ENCODE measurements around the gene LIPC. TPM values are rescaled to one million over a fixed set of nuclear protein-coding genes. Genes with fewer than 3 reads are reported as not detected.

LIPC gene
- total RNA-seq, 1 experiment from 2014 or later: not detected

DNA sequence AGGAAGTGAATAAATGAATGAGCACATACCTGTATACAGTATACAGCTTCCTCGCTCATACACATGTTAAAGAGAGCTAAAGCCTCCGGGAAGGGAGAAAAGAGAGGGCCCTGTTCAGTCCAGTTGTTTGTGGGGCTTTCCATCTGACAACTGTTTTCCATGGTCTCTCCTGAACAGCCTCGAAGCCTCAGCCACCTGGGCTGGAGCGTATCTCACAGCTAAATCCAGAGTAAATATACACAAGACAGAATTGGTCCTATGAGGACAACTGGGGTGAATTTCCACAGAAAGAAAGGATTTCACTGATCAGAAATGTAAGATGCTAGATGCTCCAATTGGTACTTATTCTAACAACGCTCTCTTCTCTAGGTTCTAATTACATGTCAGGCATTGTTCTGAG is 103.5 kb downstream of the LIPC start:
- no peak for DNase-seq
- H3K27me3 ChIP-seq (ENCODE audit: control insufficient read depth, insufficient read depth, low read length): no peaks in the 10 kb centered on the region
- no peak overlapping the region for H3K4me3 ChIP-seq (ENCODE audit: insufficient read depth, low read depth, low read length)
- no peaks in the 10 kb centered on the region for H3K36me3 ChIP-seq (replicated peaks; ENCODE audit: control insufficient read depth, insufficient read depth, low read length)

DNA sequence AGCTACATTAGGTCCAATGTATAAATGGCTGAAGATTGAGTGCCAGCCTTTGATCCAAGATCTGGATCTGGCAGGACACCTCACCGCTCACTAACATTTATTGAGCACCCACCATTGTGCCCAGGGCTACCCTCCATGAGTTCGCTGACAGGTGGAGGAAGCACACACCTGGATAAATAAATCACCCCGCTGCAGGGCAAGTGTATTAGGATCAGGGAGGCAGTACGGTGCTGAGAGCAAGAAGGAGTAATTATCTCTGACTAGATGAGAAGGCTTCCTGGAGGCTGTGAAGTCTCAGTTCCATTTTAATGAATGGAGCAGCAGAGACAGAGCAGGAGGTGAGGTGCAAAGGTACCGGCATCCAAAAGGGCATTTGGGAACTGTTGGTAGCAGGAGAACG is 104.1 kb downstream of the LIPC start:
- H3K27me3 ChIP-seq (ENCODE audit: control insufficient read depth, insufficient read depth, low read length): no peaks in the 10 kb centered on the region
- no peaks in the 10 kb centered on the region for H3K36me3 ChIP-seq (replicated peaks; ENCODE audit: control insufficient read depth, insufficient read depth, low read length)
- no peak for DNase-seq
- no peak overlapping the region for H3K4me3 ChIP-seq (ENCODE audit: insufficient read depth, low read depth, low read length)

DNA sequence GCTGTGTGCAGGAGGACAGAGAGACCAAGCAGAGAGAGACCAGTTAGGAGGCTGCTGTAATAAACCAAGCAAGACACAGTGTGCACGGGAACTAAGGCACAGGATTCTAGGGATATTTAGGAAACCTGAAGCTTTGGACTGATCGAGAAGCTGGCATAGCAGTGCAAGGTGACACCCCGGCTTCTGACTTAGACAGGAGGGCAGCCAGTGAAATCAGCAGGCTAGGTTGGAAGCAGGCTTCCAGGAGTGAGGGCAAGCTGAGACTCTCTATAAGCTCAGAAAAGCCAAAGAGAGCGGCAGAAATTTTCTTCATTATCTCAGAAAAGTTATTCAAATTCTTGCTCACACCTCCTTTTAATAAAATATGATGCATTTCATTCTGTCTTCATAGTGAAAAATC is 104.6 kb downstream of the LIPC start:
- DNase-seq: no peak
- no peaks in the 10 kb centered on the region for H3K36me3 ChIP-seq (replicated peaks; ENCODE audit: control insufficient read depth, insufficient read depth, low read length)
- no peak overlapping the region for H3K4me3 ChIP-seq (ENCODE audit: insufficient read depth, low read depth, low read length)

DNA sequence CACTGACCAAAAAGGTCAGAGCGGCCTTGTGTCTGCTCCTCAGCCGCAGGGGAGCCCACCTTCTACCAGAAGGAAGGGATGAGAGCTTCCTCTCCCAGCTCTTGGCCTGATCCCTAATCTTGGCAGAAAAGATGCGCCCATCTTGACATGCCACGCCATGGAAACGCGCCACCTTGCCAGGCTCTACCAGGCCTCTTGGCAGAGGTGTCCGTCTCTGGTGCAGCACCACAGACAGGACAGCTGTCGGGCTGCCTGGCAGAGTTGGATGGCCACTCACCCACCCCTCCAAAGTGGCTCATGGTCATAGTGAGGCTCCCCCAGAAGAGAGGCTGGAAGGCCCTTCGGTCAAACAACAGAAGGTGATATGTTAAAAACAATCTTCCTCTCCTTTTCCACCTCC is 105.2 kb downstream of the LIPC start:
- H3K36me3 ChIP-seq (replicated peaks; ENCODE audit: control insufficient read depth, insufficient read depth, low read length): no peaks in the 10 kb centered on the region
- no peaks in the 10 kb centered on the region for H3K27me3 ChIP-seq (ENCODE audit: control insufficient read depth, insufficient read depth, low read length)
- DNase-seq: no peak
- no peak overlapping the region for H3K4me3 ChIP-seq (ENCODE audit: insufficient read depth, low read depth, low read length)

More for the DNA sequence above, 104.6 kb downstream of the LIPC start:
- no peaks in the 10 kb centered on the region for H3K27me3 ChIP-seq (ENCODE audit: control insufficient read depth, insufficient read depth, low read length)

DNA sequence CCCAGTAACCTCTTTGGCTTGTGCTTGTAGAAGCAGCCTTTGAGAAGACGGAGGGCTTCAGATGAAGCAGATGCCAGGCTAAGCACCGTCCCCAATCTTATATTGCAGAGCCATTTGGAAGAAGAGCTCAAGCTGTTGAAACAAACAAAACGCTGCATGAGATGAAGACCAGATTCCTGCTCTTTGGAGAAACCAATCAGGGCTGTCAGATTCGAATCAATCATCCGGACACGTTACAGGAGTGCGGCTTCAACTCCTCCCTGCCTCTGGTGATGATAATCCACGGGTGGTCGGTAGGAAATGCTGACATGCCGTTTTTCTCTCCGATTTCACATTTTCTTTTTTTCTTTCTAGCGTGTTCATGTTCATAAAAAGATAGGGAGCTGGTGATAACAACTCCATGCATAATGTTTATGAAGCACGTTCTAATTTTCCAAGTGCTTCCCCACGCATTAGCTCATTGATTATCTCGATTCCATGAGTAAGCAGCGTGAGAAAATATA is 106.5 kb downstream of the LIPC start:
- Histone ChIP-seq H3K36me3 (replicated peaks; ENCODE audit: control insufficient read depth, insufficient read depth, low read length) (no peaks in the 10 kb centered on the region), H3K27me3 (ENCODE audit: control insufficient read depth, insufficient read depth, low read length) (no peaks in the 10 kb centered on the region), H3K4me3 (ENCODE audit: insufficient read depth, low read depth, low read length) (no peak overlapping the region)
- DNase-seq: no peak

DNA sequence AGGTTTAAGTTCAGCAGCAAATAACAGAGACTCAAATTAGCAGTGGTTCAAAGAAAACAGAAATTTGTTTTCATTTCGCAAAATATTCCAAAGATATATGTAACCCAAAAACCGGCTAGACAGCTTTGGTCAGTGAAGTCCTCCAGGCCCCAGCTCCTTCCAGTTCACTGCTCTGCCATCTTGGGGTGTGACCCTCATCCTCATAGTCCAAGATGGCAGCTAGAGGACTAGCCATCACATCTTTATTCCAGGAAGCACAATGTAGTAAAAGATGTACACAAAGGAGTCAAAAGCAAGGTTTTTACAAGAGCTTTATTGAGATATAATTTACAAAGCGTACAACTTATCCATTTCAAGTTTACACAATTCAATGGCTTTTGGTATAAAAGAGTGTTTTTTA is 107.1 kb downstream of the LIPC start:
- Histone ChIP-seq H3K4me3 (ENCODE audit: insufficient read depth, low read depth, low read length) (no peak overlapping the region), H3K27me3 (ENCODE audit: control insufficient read depth, insufficient read depth, low read length) (no peaks in the 10 kb centered on the region), H3K36me3 (replicated peaks; ENCODE audit: control insufficient read depth, insufficient read depth, low read length) (no peaks in the 10 kb centered on the region)
- no peak for DNase-seq

DNA sequence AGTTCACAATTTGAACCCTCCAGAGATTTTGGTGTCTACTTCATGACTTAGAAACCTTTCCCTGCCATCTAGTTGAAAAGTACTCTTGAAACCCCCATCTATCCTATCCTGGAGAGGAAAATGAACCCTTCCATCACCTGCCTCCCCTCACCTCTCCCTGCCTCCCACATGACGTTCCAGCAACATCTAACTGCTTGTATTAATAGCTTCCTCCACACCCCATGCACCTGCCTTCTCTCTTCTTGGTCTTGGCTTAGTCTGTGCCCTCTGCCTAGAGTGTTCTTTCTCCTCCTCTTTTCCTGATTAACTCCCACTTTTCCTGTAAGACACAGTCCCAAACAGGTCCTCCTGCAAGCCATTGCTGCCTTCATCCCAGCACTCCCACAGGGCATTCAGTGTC is 107.8 kb downstream of the LIPC start:
- Histone ChIP-seq H3K27me3 (ENCODE audit: control insufficient read depth, insufficient read depth, low read length) (no peaks in the 10 kb centered on the region), H3K36me3 (replicated peaks; ENCODE audit: control insufficient read depth, insufficient read depth, low read length) (no peaks in the 10 kb centered on the region), H3K4me3 (ENCODE audit: insufficient read depth, low read depth, low read length) (no peak overlapping the region)
- no peak for DNase-seq

DNA sequence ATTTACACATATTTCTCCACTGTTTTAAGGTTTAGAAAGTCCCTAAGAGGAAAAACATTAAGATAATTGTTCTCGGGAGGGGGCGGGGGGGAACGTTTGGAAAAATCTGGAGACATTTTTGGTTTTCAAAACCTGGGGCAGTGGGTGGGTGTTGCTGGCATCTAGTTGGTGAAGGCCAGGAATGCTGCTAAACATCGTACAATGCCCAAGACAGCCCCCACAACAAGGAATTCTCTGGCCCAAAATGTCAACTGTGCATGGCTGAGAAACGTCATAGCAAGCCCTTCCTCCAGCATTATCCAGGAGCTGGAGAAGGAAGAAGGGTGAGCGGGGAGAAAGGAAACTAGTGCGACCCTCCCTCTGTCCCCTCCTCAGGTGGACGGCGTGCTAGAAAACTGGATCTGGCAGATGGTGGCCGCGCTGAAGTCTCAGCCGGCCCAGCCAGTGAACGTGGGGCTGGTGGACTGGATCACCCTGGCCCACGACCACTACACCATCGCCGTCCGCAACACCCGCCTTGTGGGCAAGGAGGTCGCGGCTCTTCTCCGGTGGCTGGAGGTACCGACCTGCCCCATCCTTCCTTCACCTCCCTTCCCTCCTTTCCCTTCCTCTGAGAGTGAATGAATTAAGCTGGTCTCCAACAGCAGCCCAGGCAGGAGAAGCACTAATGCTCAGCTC is 109.8 kb downstream of the LIPC start:
- no peak for DNase-seq
- no peaks in the 10 kb centered on the region for H3K36me3 ChIP-seq (replicated peaks; ENCODE audit: control insufficient read depth, insufficient read depth, low read length)
- no peak overlapping the region for H3K4me3 ChIP-seq (ENCODE audit: insufficient read depth, low read depth, low read length)
- no peaks in the 10 kb centered on the region for H3K27me3 ChIP-seq (ENCODE audit: control insufficient read depth, insufficient read depth, low read length)

DNA sequence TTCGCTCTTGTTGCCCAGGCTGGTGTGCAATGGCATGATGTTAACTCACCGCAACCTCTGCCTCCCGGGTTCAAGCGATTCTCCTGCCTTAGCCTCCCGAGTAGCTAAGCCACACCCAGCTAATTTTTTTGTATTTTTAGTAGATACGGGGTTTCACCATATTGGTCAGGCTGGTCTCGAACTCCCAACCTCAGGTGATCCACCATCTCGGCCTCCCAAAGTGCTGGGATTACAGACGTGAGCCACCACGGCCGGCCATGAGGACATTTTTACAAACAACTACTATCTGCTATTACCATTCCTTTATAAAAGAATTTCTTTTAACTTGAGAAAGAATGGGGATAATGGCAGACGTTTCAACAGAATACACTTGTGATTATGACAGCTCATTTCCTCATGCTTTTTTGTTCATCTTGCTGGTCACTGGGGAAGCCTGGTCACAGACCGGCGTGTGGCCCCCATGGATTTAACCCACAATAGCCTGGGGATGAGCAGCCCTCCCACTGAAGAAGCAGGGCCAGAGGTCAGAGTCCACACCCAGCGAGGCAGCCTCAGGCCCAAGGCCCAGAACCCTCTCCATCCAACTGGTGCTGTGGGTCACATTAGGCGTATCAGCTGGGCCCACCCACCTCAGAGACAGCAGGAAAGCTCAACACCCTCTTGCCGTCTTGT is 112.0 kb downstream of the LIPC start:
- DNase-seq: no peak

DNA sequence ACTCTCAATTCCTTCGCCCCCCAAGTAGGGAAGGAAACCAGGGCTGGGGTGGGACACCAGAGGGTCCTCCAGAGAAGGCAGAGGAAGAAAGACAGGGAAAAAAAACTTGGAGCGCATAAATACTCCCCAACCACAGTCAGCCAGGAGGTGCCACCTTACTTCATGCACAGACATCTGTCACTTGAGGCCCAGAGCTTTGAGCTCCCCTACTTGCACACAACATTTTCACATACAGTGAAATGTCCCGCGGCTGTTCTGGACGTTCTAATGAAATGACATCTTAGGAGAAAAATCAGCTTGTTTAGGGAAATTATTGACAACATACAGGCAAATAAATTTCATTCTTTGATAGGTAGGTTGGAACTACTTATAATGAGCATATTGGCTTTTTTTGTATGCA is 113.0 kb downstream of the LIPC start:
- no peak for DNase-seq
- H3K4me3 ChIP-seq (ENCODE audit: insufficient read depth, low read depth, low read length): no peak overlapping the region
- H3K27me3 ChIP-seq (ENCODE audit: control insufficient read depth, insufficient read depth, low read length): no peaks in the 10 kb centered on the region
- no peaks in the 10 kb centered on the region for H3K36me3 ChIP-seq (replicated peaks; ENCODE audit: control insufficient read depth, insufficient read depth, low read length)

More for the DNA sequence above, 112.0 kb downstream of the LIPC start:
- no peaks in the 10 kb centered on the region for H3K27me3 ChIP-seq (ENCODE audit: control insufficient read depth, insufficient read depth, low read length)
- H3K4me3 ChIP-seq (ENCODE audit: insufficient read depth, low read depth, low read length): no peak overlapping the region
- no peaks in the 10 kb centered on the region for H3K36me3 ChIP-seq (replicated peaks; ENCODE audit: control insufficient read depth, insufficient read depth, low read length)

DNA sequence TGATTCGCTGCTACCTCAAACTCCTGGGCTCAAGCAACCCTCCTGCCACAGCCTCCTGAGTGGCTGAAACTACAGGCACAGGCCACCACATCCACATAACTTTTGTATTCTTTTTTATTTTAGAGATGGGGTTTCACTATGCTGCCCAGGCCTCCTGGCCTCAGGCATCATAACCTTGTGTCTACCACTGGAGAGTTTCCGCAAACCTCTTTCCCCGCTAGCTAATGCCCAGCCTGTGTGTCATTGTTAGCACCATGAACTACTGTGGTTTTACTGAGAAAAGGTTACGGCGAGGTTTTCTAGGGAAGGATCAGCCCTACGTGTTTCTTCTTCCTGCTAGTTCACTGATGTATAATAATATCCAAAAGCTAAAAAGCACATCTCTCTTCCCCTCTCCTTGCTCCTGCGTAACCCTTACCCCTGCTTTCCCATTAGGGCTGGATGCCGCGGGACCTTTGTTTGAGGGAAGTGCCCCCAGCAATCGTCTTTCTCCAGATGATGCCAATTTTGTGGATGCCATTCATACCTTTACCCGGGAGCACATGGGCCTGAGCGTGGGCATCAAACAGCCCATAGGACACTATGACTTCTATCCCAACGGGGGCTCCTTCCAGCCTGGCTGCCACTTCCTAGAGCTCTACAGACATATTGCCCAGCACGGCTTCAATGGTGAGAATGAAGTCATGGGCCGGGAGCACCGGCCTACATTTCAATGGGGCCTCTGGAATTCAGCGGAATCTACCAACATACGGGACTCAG is 113.7 kb downstream of the LIPC start:
- Histone ChIP-seq H3K4me3 (ENCODE audit: insufficient read depth, low read depth, low read length) (no peak overlapping the region), H3K36me3 (replicated peaks; ENCODE audit: control insufficient read depth, insufficient read depth, low read length) (no peaks in the 10 kb centered on the region), H3K27me3 (ENCODE audit: control insufficient read depth, insufficient read depth, low read length) (no peaks in the 10 kb centered on the region)
- DNase-seq: no peak

DNA sequence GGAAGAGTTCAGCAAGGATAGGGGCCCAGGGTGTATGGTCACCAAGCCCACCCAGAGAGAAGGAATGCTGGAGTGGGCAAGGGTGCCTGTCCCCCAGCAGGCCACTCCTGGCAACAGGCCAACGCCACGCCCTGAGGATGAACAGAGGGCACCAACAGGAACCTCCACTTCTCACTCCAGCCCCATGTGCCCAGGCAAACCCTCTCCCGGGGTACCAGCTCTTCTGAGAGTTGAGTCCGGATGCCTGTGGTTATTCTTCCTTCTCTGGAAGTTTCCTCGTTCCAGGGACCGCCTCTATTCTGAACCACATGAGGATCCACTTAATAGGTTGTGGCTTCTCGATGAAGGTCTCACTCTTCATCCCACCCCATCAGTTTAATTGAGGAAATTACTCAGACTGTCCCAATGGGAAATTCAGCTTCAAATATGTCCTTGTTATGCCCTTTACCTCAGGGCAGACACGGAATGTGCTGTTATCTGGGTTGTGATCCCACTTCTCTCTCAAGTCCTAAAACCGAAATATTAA is 114.3 kb downstream of the LIPC start:
- no peak for DNase-seq
- Histone ChIP-seq H3K4me3 (ENCODE audit: insufficient read depth, low read depth, low read length) (no peak overlapping the region), H3K36me3 (replicated peaks; ENCODE audit: control insufficient read depth, insufficient read depth, low read length) (no peaks in the 10 kb centered on the region), H3K27me3 (ENCODE audit: control insufficient read depth, insufficient read depth, low read length) (no peaks in the 10 kb centered on the region)

DNA sequence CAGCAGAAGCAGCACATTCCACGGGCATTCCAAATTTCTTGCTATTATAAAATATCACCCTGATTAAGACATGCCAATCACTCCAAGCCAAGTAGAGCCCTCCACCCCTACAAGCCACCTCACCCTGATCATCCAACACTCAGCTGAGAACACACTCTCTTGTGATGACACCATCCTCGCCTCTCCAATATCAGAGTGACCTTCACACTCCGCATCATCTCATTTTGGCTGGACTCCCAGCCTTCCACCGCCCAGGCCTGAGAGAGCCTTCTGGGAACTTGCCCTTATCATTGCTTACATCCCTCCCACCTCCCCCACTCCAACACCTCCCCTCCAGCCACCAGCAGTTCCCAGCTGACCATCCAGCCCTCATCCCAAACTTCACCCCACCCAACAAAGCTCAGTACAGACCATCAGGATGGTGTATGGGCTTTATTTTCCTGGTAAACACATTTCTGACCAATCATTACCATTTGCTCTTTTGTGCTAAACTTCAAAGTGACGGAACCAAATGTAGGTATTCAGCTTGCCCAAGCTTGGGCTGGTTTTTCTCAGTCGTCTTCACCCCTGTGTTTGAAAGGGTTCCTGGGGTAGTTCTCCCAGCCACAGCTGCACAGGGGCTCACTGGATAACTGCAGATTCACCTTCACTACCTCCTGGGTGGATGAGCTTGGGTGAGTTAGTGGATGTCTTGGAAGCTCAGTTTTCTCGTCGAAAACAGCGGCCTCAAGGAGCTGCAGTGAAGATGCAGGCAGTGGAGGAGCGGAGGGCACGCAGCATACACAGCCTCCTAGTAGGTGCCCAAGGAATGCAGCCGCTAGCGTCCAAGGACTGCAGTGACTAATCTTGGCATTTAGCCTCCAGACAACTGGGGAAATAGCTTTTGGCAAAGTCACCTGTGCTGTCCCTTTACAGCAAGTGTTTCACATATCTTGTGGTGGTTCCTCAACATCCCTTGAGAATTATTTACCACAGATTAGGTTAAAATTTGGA is 115.1 kb downstream of the LIPC start:
- DNase-seq: no peak

More for the DNA sequence above, 115.1 kb downstream of the LIPC start:
- no peak overlapping the region for H3K4me3 ChIP-seq (ENCODE audit: insufficient read depth, low read depth, low read length)
- no peaks in the 10 kb centered on the region for H3K36me3 ChIP-seq (replicated peaks; ENCODE audit: control insufficient read depth, insufficient read depth, low read length)
- H3K27me3 ChIP-seq (ENCODE audit: control insufficient read depth, insufficient read depth, low read length): no peaks in the 10 kb centered on the region
